Fibroblast of skin of right biceps (primary cell): ENCODE measurements around the gene ASTN2.
A peak's percentile ranks its signal among the peaks of the same experiment; 100 is the strongest.
"Not testable (repeated sequence)": the region's sequence is repeated elsewhere in the genome, so short reads cannot be mapped to it uniquely, and the experiment has no call there.

Experiments
- DNase-seq: peaks from one replicate; pipeline ENCODE4 v3.0.0-alpha.2; 2013

The ASTN2 gene

DNA sequence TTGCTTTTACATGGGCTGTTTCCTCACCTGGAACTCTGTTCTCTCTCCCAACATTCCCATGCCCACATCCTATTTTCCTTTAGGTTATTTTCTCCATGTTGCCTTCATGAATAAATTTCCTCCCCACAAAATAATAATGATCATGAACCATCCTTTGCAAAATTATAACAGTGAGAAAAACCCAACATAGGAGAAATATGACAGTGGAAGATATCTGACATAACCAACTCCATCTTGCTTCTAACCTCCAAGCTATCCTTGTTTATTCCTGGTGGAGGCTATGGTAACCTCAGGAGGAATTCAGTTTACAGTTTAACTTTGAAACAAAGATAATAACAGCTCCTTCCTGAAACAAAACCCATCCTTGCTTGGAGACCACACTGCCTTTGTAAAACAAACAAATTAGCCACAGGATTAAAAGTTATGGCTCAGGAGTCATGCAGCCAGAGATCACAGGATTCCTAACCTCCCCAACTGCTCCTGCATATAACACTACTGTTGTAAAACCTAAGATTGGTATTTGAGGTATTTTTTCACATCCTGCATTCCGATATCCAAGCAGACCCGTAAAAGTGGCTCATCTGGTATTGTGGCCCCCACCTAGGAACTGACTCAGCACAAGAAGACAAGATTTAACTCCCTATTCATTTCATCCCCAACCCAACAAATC lies 515.4 kb downstream of the ASTN2 start:
- peak; percentile 68 for DNase-seq

GRCh38 chr9:116898131-116898530 lies 516.7 kb downstream of the ASTN2 start:
- DNase-seq, result not testable (repeated sequence)

DNA sequence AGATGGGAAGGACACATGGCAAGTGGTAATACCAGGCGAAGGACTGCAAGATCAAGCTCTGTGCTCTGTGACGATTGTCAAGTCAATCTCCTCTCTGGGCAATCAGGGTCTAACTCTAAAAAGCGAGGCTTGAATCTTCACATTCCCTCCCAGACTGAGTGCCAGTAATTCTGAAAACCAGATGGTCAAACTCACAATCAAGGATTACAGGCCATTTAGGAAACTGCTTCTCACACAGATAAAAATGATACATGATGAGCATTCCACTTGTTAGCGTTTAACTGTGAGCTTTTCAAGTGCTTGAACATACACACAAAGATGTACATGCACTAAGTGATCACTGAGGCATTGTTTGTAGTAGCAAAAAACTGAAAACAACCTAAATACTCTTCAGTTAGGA lies 517.7 kb downstream of the ASTN2 start:
- DNase-seq, result no peak

DNA sequence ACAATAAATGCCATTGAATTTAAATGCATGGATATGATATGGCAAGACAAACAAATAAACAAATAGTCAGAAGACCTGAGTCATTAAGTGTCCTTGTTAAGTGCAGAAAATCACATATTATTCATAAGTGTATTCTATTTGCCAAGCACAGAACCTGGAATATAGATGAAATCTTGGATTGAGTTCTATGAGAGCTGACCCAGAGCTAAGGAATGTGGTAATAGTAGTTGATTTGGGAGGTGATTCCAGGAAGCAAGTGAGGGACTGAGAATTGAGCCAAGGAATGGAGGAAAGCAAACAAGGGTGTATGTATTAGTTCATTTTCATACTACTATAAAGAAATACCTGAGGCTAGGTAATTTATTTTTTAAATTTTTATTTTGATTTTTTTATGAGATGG lies 518.9 kb downstream of the ASTN2 start:
- no peak for DNase-seq

DNA sequence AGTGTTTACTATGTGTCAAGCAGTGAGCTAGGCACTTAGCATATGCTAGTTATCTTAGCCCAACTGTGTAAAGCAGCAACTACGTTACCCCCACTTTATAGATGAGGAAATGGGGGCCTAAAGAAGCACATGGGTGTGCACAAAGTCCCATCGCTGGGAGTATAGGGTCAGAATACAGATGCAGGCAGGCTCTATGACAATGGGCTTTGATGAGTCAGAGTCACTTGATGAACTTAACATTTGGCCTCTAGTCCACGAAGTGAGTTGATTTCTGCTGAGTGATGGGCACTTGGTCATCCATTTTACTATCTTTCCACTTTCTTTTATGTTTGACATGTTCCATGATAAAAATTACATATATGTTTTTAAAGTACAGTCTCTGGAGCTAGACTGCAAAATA lies 523.4 kb downstream of the ASTN2 start:
- DNase-seq, result no peak

DNA sequence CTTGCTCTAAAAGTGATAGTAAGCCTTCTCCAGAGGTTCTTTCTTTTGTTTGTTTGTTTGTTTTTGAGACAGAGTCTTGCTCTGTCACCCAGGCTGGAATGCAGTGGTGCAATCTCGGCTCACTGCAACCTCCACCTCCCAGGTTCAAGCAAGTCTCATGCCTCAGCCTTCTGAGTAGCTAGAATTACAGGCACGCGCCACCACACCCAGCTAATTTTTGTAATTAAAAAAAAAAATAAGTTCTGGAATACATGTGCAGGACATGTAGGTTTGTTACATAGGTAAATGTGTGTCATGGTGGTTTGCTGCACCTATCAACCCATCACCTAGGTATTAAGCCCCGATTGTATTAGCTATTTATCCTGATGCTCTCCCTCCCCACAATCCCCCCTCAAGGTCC lies 526.4 kb downstream of the ASTN2 start:
- DNase-seq, result not testable (repeated sequence)

DNA sequence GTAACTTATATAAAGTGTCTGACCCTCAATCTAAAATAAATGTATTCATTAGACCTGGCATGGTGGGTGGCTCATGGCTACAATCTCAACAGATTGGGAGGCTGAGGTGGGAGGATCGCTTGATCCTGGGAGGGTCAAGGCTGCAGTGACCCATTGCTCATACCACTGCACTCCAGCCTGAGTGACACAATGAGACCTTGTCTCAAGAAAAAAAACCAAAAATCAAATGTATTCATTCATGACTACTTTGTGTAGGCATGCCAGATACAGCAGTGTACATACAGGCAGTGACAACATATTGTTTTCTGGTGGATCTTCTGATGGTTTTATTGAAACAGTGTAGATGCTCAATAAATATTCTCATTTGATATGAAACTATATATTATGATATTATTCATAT lies 526.8 kb downstream of the ASTN2 start:
- no peak for DNase-seq

GRCh38 chr9:116883676-116884075 lies 531.2 kb downstream of the ASTN2 start:
- no peak for DNase-seq

- no peak for DNase-seq
These were observed 537.8 kb downstream of the ASTN2 start for GRCh38 chr9:116877072-116877471.

DNA sequence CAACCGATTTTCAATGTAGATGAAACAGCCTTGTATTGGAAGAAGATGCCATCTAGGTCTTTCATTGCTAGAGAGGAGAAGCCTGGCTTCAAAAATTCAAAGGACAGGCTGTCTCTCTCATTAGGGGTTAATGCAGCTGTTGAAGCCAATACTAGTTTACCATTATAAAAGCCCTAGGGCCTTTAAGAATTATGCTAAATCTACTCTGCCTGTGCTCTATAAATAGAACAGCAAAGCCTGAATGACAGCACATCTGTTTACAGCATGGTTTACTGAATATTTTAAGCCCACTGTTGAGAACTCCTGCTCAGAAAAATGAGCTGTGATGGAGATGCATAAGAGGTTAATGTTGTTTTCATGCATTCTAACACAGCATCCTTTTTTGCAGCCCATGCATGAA lies 539.3 kb downstream of the ASTN2 start:
- no peak for DNase-seq

GRCh38 chr9:116873937-116874914 lies 540.6 kb downstream of the ASTN2 start:
- DNase-seq, result no peak

DNA sequence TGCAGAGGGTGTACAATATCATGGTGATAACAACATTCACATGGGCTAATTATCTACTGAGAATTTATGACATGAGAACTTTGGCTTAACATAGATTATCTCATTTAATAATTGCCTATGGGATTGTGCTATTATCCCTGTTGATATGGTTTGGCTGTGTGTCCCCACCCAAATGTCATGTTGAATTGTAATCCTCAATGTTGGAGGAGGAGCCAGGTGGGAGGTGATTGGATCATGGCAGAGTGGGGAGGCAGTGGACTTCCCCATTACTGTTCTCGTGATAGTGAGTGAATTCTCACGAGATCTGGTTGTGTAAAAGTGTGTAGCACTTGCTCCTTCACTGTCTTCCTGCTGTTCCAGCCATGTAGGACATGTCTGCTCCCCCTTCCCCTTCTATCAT lies 541.4 kb downstream of the ASTN2 start:
- no peak for DNase-seq

DNA sequence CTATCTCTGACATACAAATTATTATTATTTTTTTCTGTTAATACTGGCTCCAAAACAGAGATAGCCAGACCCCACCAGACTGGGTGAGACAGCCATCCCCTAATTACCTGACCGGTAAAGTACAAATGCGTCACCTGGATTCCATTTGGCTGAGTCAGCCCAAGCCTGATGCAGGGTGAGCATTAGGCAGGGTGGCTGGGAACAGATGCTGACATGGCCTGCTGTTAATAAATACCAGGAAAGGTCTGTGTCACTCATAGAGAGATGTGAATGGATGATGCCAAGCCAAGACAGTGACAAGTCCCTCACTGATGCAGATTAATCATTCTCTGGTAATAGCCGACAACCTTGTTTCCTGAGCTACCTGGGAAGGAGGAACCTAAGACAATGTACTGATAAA lies 544.3 kb downstream of the ASTN2 start:
- DNase-seq, result peak; percentile 16

- no peak for DNase-seq
These were observed 546.7 kb downstream of the ASTN2 start for GRCh38 chr9:116868201-116868600.

- DNase-seq, result no peak
These were observed 553.5 kb downstream of the ASTN2 start for GRCh38 chr9:116861321-116861720.

DNA sequence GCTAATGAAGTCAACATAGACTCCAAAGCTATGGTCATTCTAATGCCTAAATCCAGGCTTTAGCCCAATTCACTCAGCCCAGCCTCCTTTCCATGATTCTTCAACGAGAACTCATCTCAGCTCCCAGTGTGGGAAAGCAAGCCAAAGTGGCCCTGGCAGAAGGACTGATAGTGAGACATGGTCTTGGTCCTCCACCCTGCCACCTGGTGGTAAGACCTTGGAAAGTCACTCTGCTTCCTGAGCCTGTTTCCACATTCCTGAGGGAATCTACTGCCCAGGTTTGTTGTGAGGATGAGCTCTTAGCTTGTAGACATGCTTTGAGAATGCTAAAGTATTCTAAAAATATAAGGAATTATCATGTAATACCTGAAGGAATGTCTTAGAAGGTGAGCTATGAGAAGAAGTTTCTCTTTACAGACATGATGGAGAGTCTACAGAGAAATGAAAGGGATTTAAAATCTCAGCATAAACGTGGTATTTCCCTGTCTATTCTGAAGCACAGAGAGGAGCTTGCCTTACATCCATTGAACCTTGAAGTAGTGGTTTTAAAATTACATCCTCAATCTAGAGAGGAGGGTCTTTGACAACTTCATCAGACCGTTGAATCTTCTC lies 554.2 kb downstream of the ASTN2 start:
- DNase-seq, result peak; percentile 61

DNA sequence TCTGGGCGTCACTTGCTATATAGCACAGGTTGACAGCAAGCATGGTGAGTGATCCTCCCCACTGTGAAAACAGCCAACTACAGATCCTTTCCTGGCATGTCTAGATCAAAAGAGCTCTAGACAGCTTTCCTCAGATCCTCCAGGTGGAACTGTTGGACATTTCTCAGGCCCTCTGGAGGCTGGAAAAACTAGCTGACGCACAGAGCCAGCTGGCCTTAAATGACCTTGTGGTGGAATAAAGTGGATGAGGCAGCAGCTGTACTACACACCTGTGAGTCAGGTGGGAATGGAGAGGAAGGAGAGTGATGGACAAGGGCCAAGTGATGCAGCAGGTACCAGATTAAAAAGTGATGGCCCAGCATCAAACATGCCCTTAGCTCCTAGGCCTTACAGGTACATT lies 555.1 kb downstream of the ASTN2 start:
- no peak for DNase-seq

DNA sequence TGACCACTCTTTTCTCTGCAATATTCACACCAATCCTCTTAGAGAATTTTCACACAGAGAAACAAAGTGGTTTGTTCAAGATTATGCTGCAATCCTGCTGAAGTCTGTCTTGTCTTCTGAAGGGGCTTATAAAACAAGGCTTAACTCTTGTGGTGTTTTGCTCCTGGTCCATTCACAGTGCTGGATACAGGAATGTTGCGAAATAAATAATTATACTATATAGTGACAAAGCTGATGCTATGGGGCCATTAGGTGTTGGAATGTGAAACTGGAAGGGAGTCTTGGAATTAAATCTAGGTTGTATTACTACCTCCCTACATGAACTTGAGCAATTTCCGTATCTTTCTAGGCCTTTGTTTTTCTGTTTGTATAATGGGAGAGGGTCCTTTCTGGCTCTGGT lies 557.5 kb downstream of the ASTN2 start:
- no peak for DNase-seq

DNA sequence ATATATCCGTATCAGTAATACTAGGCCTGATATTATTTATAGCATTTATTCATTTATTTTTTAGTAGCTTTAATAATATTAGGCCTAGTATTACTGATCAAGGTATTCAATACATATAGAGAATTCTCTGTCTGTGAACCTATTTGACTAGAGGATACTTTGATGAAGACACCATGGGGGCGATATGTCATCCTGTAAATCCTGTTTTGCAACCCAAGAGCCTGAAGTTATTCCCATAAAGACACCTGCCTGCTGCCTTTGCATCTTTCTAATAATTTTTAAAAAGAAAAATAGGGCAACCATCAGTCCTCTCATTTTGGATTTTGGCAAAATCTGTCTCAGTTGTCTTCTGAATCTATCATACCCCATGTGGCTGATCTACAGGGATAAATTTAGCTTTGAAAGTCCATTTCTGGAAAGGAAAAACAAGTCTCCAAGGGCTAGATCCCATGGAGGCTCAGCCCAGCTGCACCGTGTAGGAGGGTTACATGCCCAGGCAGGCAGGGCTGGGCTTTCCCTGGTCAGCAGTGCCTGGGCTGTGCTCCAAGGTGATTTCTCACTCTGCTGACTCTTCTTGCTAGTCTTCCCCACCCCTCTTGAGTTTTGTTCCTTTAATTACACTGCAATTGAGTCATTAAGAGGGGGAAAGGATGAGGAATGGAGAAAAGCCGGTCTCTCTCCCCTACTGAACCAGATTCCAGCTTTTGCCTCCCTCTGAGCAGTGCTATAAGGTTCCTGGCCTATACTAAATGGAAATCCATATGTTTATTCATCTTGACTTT lies 558.8 kb downstream of the ASTN2 start:
- peak; percentile 1 for DNase-seq

GRCh38 chr9:116849721-116850120 lies 565.1 kb downstream of the ASTN2 start:
- DNase-seq, result no peak

GRCh38 chr9:116844621-116845020 lies 570.2 kb downstream of the ASTN2 start:
- DNase-seq, result no peak

- DNase-seq, result no peak
These were observed 570.8 kb downstream of the ASTN2 start for GRCh38 chr9:116843863-116844620.
